ENCODE results near the gene TRMO.

GRCh38 chr9:97868859-97869258 is 53.4 kb downstream of the TRMO start:
- TF ChIP-seq CTCF (IDR thresholded peaks at IDR 0.05): no peak
- no peak for TF ChIP-seq POLR2A (IDR thresholded peaks at IDR 0.05)

Data from Peyer's patch (tissue), 4 donors.